Mononuclear cell (primary cell): Measurements from ENCODE around the gene MGAT4A. TPM values are rescaled to one million over a fixed set of nuclear protein-coding genes. Genes with fewer than 3 reads are reported as not detected.

Experiments used
- H3K27me3 ChIP-seq: 2 replicates; pipeline ENCODE4 v1.6.0; 2011; ENCODE audit warnings: low read length, control low read depth; ENCODE audit not compliant: insufficient read depth
- H3K4me1 ChIP-seq: 2 replicates; pipeline ENCODE4 v1.5.1; 2011; ENCODE audit warnings: mild to moderate bottlenecking, low read length, control low read depth; ENCODE audit not compliant: insufficient read depth
- H3K4me3 ChIP-seq: 2 replicates; pipeline ENCODE4 v1.5.1; 2011; ENCODE audit warnings: mild to moderate bottlenecking, low read length, moderate library complexity
- H3K9me3 ChIP-seq: 2 replicates; pipeline ENCODE4 v1.5.1; 2011; ENCODE audit warnings: low read depth, mild to moderate bottlenecking, control low read depth, low read length
- total RNA-seq: library from RNA; depleted of rRNA; stranded (reverse); fragments of >200 nt; gene quantifications from one replicate; pipeline ENCODE4 v1.2.3, GENCODE V29; 2012

The MGAT4A gene
- total RNA-seq = 207 TPM

DNA sequence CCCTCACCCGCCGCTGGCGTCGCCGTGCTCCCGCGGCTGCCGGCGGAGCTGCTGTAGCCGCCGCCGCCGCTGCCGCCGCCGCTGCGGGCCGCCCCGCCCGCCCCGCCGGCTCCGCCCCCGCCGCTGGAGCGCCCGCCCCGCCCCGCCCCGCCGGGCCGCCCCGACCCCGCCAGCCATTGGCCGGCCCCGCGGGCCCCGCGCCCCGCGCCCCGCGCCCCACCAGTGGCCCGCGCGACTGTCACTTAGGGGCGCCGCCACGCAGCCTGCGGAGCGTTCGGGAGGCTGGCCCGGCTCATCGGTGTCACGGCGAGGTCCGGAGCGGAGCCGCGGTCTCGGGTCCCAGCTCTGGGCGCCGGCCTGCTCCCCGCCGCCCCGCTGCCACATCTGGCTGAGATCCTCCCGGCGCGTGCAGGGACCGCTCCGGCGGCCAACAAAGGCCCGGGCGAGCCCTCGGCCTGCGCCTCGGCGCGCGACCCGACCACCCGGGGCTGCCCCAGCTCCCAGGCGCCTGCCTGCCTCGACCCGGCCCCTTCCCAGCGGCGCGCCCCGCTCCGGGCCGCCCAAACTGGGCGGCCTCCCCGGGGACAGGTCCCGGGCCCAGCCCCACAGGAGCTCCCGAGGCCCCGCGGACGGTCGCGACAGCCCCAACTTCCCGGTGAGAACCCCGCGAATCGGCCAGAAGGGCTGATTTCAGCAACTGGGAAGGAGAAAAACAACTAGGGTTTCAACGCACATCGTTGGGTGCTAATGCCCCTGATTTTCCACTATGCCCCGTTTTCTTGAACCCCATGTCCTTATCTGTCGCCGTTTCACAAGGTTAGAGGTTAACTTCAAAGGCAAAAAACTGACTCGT lies at the start of gene MGAT4A:
TSS of gene MGAT4A (minus strand) at position 92 of the 853 bp plus-strand sequence. CDS start 4,800 bp downstream, outside the sequence.
- Histone ChIP-seq H3K4me3 (peak within 1 kb of the TSS; percentile 77), H3K4me1 (peaks cover 70% of the 10 kb centered on the region), H3K27me3 (no peaks in the 10 kb centered on the region), H3K9me3 (no peaks in the 10 kb centered on the region)

DNA sequence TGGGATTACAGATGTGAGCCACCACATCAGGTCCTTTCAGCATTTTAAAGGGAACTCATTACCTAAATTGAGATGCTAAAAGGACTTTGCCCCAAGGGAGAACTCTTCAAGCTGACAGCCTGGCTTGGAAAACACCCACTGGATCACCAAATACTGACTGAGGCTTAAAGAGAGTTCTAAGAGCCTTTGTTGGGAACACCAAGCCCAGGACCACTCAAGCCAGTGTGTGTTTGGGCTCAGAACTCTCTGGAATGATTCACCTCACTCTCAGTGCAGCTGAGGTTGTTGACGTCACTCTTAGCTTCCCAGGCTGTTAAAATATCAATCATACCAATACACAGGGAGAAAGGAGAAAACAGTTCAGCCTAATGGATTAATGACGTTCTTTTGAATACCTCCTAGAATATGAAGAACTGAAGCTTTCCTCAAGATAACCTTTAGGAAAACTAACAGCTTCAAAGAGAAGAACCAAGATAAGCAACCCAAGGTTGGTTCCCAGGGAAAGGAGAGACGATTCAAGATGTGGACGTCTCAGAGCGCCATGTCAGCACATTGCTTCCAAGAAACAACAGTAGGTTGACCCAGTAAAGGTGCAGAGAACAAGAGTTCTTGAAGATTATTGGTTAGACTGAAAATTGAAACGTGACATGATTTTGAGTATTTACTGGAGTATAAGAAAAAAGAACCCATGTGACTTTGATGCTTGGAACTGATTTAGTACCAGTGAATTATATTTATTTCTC lies 48.0 kb upstream of the MGAT4A start:
- Histone ChIP-seq H3K27me3 (no peaks in the 10 kb centered on the region), H3K4me3 (no peak overlapping the region), H3K9me3 (peaks cover 15% of the 10 kb centered on the region), H3K4me1 (peaks cover 3% of the 10 kb centered on the region)

DNA sequence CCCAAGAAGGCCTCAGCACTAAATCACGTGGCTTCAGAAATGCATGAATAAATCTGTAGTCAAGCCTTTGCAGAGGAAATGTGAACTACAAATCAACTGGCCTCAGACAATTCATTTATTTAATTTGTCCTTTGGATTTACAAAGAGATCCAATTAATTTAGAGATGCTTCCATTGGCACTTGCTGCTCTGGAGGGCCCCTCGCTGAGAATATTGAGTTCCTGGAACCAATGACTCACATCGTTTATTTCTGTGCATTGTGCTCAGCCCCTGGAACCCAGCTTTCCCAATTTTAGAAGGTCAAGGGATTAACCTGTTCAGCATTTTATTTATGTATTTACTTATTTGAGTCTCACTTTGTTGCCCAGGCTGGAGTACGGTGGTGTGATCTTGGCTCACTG lies 47.2 kb upstream of the MGAT4A start:
- H3K4me1 ChIP-seq = peaks cover 11% of the 10 kb centered on the region
- H3K9me3 ChIP-seq = peaks cover 15% of the 10 kb centered on the region
- no peaks in the 10 kb centered on the region for H3K27me3 ChIP-seq
- no peak overlapping the region for H3K4me3 ChIP-seq

DNA sequence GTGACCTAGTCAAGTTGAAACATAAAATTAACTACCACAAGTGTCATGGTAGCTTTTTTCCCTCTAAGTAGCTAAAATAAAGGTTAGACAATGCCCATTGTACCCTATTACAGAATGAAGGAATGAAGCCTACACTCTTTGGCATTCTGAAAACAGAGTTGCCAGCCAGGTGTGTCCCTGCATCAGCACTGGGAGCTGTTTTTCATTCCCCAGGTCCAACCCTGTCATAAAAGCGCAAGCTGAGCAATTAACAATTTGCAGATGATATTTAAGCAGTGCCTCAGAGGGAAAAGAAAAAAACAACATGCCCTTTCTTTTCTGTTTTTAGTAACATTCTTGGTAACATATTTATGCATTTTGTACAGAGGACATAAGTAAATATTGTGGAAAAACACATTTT lies 46.8 kb upstream of the MGAT4A start:
- H3K9me3 ChIP-seq = peaks cover 15% of the 10 kb centered on the region
- peaks cover 15% of the 10 kb centered on the region for H3K4me1 ChIP-seq
- no peaks in the 10 kb centered on the region for H3K27me3 ChIP-seq
- no peak overlapping the region for H3K4me3 ChIP-seq

DNA sequence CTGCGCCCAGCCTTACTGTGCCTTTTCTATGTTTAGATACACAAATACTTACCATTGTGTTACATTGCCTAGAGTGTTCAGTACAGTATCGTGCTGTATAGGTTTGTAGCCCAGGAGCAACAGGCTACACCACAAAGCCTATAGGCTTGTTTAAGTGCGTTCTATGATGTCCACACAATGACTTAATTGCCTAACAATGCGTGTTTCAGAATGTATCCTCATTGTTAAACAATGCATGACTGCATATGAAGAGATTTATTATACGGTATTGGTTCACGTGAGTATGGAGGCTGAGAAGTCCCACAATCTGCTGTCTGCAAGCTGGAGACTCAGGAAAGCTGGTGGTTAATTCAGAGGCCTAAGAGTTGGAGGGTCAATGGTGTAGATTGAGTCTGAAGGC lies 46.1 kb upstream of the MGAT4A start:
- Histone ChIP-seq H3K4me3 (no peak overlapping the region), H3K9me3 (peaks cover 10% of the 10 kb centered on the region), H3K27me3 (no peaks in the 10 kb centered on the region), H3K4me1 (peaks cover 22% of the 10 kb centered on the region)

DNA sequence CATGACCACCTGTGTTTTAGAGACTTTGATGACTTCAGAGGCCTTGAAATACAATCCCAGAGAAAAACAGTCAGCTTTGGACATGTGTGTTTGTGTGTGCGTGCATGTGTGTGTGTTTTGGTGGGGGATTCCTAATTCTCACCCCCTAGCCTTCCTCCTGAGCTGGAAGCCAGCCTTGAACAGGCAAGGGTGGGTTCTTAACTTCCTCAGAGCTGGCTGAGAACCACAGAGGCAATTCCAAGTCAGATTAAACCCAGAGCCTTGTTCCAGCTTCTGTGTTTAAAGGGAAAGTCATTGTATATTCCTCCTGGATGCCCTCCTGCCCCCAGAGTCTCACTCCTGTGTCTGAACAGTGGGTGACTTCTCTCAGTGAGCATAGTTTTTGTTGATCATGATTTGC lies 45.2 kb upstream of the MGAT4A start:
- Histone ChIP-seq H3K4me3 (no peak overlapping the region), H3K9me3 (peaks cover under 1% of the 10 kb centered on the region), H3K27me3 (no peaks in the 10 kb centered on the region), H3K4me1 (peaks cover 31% of the 10 kb centered on the region)

DNA sequence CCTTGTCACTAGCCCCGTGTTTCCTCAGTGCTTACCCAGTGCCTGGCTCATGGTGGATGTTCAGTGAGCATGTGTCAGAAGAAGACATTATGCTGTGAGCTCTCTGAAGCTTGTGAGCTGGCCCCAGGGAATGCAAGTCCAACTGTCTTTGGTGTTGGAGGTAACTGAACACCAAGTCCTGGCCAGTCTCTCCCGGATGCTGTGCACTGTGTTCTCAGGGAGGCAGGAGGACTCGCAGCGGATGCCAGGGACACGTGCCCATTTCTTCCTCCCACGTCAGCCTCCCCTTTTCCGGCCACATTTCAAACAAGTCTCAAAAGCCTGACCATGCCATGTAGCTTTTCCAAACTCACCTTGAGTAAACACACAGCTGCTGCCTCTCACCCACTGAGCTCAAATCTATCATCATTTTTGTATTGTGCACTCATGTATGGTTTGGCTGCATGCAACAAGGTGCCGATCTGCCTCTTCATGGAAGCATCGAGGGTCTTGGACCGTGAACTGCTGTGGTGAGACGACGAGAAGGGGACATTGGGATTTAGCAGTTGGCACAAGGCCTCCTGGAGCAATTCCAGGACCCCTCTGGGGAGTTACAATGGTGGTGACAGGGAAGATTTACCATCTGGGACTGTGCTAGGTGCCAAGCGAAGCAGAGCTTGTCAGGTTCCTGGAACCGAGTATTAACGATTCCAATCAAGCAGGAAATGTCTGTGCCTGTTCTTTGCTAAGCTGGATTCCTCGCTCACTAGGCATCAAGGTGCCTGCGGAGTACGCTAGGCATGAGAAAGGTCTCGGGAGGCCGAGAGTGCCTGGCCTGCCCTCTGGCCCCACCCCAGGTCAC lies 44.4 kb upstream of the MGAT4A start:
- Histone ChIP-seq H3K4me1 (peaks cover 36% of the 10 kb centered on the region), H3K9me3 (no peaks in the 10 kb centered on the region), H3K4me3 (no peak overlapping the region), H3K27me3 (no peaks in the 10 kb centered on the region)

DNA sequence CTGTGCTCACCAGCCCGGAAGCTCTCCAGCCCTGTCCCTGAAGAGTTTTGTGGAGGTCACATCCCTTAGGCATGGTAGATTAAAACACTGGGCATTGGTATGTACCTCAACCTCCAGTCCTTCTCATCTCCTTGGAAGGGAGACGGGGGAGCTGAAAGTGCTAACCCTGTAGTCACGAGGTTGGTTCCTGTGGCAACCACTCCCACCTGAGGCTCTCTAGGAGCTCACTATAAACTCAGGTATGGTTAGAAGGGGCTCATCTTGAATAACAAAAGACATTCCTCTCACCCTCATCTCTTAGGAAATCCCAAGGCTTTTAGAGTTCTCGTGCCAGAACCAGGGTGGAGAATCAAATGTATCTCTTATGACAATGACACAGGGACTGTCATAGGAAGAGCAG lies 43.0 kb upstream of the MGAT4A start:
- H3K27me3 ChIP-seq = no peaks in the 10 kb centered on the region
- no peak overlapping the region for H3K4me3 ChIP-seq
- peaks cover 47% of the 10 kb centered on the region for H3K4me1 ChIP-seq
- H3K9me3 ChIP-seq = no peaks in the 10 kb centered on the region

DNA sequence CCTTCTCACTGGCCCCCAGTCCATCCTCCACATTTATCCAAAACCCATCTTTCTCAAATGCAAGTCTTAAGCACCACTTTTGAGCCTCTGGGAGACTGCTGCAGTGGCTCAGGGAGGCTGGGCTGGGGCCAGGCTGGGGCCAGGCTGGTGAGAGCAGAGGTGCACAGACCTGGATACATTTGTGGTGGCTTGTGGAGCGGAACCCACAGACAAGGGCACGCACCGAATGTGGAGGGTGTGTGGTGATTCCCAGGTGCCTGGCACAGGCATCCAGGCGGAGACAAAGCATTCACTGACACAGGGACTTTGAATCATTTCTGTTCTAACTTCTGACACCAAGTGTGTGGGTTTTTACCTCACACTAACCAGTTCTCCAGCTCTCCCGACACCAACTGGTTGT lies 42.2 kb upstream of the MGAT4A start:
- H3K27me3 ChIP-seq = no peaks in the 10 kb centered on the region
- H3K9me3 ChIP-seq = no peaks in the 10 kb centered on the region
- H3K4me1 ChIP-seq = peaks cover 54% of the 10 kb centered on the region
- no peak overlapping the region for H3K4me3 ChIP-seq

DNA sequence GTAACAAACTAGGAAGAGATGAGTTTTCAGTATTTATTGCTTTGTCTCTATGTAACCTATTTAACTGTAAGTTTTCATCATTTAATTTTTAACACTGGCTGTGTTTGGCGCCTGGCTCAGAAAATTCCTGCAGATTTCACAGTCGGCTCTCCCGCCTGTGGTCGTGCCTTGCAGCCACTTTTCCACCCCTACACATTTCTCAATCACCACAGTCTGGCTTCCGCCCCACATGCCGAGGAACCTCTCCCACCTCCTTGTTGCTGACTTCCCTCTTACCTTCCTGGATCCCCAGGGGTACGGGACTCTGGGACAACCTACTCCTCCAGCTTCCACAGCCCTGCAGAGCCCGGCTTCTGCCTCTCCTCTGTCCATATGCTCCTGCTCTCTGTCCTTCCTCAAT lies 41.6 kb upstream of the MGAT4A start:
- Histone ChIP-seq H3K27me3 (no peaks in the 10 kb centered on the region), H3K4me1 (peaks cover 61% of the 10 kb centered on the region), H3K9me3 (no peaks in the 10 kb centered on the region), H3K4me3 (no peak overlapping the region)

DNA sequence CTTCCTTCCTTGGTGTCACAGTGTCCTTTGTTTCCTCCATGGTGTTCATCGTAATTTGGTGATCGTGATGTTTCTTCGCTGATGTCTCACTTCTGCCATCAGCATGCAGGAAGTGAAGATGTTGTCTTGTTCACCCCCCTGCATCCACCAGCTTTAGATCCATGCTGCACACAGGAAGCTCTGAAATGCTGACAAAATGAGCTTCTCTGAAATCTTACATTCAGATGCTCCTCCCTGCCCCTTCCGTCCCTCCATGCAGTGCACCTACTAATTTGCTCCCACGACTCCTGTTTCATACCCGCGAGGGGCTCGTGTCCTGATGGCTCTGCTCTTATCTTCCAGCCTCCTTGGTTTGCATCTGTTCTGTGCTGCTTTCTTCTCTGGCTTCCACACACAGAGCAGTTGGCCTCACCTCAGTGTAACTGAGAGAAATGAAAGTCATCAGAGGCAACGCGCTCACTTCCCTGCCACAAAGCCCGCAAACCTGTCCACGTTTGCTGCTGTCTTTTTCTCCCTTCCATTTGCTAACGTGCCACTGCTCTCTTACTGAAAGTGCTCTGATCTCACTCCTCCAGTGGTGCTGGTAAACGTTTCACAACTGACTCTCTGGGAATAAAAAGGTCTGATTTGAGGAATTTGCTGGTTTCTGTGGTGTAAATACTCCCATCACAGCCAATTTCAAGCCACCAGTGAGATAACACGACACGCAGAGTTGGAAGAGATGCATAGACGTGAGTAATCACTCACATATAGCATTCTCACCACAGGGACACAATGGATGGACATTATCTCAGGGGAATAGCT lies 41.0 kb upstream of the MGAT4A start:
- Histone ChIP-seq H3K4me3 (peak overlapping the region; percentile 9), H3K9me3 (no peaks in the 10 kb centered on the region), H3K4me1 (peaks cover 67% of the 10 kb centered on the region), H3K27me3 (no peaks in the 10 kb centered on the region)

DNA sequence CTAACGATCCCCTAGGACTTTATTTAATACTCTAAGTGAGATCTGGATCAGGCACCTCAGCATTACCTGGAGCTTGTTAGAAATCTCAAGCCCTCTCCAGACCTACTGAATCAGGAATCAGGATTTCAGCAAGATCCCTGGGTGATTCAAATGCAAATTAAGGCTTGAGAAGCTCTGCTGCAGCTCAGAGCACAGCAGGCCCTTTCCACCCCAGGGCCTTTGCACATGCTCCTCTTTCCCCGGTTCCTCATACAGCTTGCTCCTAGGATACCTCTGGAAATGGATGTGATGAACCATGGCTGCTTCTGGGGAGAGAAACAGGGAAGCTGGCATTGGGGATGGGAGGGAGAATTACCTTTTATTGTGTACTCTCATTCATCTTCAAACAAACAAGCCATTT lies 40.3 kb upstream of the MGAT4A start:
- Histone ChIP-seq H3K9me3 (no peaks in the 10 kb centered on the region), H3K4me3 (peak overlapping the region; percentile 24), H3K27me3 (no peaks in the 10 kb centered on the region), H3K4me1 (peaks cover 73% of the 10 kb centered on the region)

DNA sequence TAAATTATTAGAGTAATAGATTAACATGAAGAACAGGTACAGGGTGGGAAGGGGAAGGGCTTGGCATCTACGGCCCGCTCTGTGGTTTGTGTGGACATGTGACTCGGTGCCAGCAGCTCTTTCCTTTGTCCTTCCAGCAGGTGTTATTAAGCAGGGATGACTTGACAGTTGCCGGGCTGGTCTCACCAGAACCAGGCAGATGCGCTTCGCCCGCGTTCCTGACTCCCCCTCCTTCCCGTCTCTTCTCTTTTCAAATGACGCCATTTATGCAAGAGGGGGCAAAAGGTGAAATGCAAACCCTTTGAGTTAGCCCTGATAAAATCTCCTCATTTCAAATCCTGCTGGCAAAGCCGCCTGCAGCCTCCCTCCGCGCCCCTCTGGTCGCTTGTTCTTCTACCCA lies 38.9 kb upstream of the MGAT4A start:
- H3K9me3 ChIP-seq = no peaks in the 10 kb centered on the region
- peaks cover 88% of the 10 kb centered on the region for H3K4me1 ChIP-seq

DNA sequence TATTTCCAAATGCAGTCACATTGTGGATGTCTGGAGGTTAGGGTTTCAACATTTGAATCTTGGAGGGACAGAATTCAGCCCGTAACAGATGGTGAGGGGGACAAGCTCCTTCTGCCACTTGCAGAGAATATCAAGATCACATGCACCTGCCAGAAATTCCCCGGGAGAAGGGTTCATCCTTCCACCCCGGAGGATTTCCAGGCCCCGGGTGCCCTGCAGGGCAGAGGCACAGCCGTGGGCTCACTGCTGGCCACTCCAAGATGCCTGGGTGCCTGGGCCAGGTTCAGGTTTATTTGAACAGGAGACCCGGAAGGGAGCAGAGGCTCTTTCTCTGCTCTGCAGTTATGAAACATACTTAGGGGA lies 38.2 kb upstream of the MGAT4A start:
- H3K4me1 ChIP-seq = peaks cover 94% of the 10 kb centered on the region
- no peak overlapping the region for H3K4me3 ChIP-seq
- no peaks in the 10 kb centered on the region for H3K27me3 ChIP-seq
- H3K9me3 ChIP-seq = no peaks in the 10 kb centered on the region

More for the DNA sequence above, 38.9 kb upstream of the MGAT4A start:
- Histone ChIP-seq H3K4me3 (no peak overlapping the region), H3K27me3 (no peaks in the 10 kb centered on the region)
